Brain microvascular endothelial cell (primary cell): ENCODE measurements around the gene TNS3.

Experiments
- DNase-seq: peaks from one replicate; pipeline ENCODE4 v3.0.0-alpha.2; 2020
- H3K27ac ChIP-seq: fragments of 250-450 bp; sonication (Bioruptor Pico); 2 replicates; pipeline ENCODE4 v1.5.1; 2020; ENCODE audit warnings: mild to moderate bottlenecking, moderate library complexity
- H3K27me3 ChIP-seq: fragments of 250-450 bp; sonication (Bioruptor Pico); replicated peaks from 2 replicates; pipeline ENCODE4 v1.5.1; 2020; ENCODE audit warnings: mild to moderate bottlenecking
- H3K36me3 ChIP-seq: fragments of 250-450 bp; sonication (Bioruptor Pico); replicated peaks from 2 replicates; pipeline ENCODE4 v1.5.1; 2020; ENCODE audit warnings: mild to moderate bottlenecking
- H3K4me3 ChIP-seq: 2 replicates; pipeline ENCODE4 v1.5.1; 2011; ENCODE audit warnings: low read depth, mild to moderate bottlenecking, control low read depth, low read length, moderate library complexity
- in situ Hi-C: cut with HindIII; loops from 2 replicates; pipeline ENCODE4 v1.10.0; 2017; ENCODE audit warnings: low sequenced_read_pairs, low pct_ligation_motif_present
- TF ChIP-seq, protein P1 (sequence below): IDR thresholded peaks from 2 replicates; pipeline ENCODE4 v1.5.1; 2011; ENCODE audit warnings: low read depth, mild to moderate bottlenecking, moderate library complexity, low read length, control low read depth, inconsistent platforms; ENCODE audit errors: missing control alignments

The TNS3 gene

DNA sequence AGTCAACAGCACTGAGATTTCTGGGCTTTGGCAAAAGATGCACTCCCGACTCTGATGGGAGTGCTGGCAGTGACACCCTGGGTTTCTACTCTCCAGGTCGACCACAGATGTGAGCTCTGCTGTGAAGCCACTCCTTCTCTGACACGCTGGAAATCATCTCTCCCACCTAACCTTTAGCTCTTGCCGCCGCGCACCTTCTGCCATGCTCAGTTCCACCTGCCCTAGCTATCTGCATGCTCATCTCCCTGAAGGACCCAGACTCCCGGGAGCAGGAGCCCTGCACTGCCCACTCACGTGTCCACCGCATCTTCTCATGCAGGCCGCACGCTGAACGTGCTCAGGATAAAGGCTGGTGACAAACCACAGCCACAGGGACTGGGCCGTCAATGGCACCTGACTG, 174.8 kb downstream of the TNS3 start:
- peaks cover 31% of the 10 kb centered on the region for H3K36me3 ChIP-seq
- DNase-seq = no peak
- H3K4me3 ChIP-seq = no peak overlapping the region
- H3K27ac ChIP-seq = no peak overlapping the region
- TF ChIP-seq, protein P1, sequence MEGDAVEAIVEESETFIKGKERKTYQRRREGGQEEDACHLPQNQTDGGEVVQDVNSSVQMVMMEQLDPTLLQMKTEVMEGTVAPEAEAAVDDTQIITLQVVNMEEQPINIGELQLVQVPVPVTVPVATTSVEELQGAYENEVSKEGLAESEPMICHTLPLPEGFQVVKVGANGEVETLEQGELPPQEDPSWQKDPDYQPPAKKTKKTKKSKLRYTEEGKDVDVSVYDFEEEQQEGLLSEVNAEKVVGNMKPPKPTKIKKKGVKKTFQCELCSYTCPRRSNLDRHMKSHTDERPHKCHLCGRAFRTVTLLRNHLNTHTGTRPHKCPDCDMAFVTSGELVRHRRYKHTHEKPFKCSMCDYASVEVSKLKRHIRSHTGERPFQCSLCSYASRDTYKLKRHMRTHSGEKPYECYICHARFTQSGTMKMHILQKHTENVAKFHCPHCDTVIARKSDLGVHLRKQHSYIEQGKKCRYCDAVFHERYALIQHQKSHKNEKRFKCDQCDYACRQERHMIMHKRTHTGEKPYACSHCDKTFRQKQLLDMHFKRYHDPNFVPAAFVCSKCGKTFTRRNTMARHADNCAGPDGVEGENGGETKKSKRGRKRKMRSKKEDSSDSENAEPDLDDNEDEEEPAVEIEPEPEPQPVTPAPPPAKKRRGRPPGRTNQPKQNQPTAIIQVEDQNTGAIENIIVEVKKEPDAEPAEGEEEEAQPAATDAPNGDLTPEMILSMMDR = no peak
- in situ Hi-C loops = no loop called here
- no peaks in the 10 kb centered on the region for H3K27me3 ChIP-seq

DNA sequence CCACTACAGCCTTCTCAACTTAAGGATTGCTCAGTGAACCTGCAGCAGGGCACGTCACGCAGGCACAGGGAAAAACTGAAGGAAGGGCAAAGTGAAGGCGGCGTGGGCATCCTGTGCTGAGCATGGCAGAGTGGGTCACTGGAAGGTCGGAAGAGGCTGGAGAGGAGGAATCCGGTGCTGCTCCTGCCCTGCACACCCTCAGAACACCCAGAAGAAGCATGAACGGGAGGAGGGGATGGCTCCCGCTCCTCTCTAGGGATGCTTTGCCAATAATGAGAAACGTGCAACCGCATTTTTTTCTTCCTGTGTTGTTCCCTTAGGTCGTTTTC, 175.1 kb downstream of the TNS3 start:
- H3K4me3 ChIP-seq = no peak overlapping the region
- no peak for DNase-seq
- TF ChIP-seq, protein P1 = no peak
- in situ Hi-C loops = no loop called here
- H3K27me3 ChIP-seq = no peaks in the 10 kb centered on the region
- peaks cover 30% of the 10 kb centered on the region for H3K36me3 ChIP-seq
- H3K27ac ChIP-seq = no peak overlapping the region

DNA sequence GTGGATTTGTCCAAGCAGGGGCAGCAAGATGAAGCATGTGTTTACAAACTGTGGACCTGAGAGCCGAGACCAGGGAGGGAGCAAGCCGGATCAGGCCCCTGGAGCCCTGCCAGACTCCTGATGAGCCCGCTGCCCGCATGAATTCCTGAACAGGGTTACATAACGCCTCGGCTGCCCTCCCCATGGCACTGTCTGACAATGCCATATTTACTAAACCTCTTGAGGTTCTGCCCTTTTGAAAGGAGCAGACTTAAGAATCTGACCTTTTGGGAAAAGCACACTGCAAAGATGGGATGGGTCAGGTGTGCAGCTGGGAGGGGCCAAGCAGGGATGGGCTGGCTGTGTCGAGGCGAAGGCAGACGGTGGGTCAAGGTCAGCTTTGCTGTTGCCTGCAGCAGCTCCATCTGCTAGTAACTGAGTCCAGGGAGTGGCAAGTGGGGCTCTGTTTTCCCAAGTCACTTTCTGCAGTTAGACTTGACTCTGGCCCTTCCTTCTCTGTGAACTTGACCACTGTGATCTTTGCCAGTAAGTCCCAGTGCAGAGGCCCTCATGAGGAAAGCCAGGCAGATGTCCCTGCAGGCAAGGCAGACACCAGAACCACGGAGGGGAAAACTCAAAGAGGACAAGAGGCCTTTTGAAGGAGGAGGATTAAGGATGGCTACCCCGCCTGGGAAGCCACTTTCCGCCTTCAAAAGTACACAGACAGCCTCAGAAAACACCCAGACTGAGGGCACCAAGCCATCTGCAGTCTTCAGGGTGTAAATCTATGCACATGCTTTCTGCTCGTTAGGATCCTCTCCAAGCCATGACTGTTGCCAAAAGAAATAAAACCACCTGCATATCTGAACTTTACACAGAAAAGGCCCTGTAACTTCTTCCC, 175.8 kb downstream of the TNS3 start:
- Histone ChIP-seq H3K27me3 (no peaks in the 10 kb centered on the region), H3K27ac (no peak overlapping the region), H3K4me3 (no peak overlapping the region), H3K36me3 (peaks cover 26% of the 10 kb centered on the region)
- no peak for DNase-seq
- TF ChIP-seq, protein P1 = no peak
- in situ Hi-C loops = no loop called here

DNA sequence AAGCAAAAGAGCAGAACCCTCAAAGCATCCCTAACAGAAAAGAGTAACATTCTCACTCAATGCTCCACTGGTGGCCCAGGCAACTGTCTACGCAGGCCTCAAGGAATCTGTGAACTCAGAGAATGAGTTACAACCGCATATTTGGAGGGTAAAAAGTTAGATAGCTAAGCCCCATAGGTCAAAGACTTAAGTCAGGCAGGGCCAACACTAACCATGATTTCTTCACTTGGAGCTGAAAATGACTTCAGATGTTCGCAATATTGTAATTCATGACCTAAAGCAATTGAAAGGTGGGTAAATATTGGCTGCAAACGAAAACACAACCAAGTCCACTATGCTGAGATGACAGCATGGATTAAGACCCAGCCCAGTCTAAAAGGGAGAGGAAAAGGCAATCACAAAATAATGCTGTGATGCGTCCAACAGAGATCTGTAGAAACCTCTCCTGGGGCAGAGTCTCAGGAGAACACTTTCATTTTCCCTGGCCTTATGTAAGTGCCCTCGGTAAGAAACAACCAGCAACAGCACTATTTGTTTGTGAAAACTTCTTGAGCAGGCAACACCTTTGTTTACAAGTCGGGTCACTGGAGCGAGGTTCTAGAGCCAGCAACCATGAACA, 176.5 kb downstream of the TNS3 start:
- Histone ChIP-seq H3K27ac (no peak overlapping the region), H3K27me3 (no peaks in the 10 kb centered on the region), H3K36me3 (peaks cover 27% of the 10 kb centered on the region), H3K4me3 (no peak overlapping the region)
- in situ Hi-C loops = no loop called here
- TF ChIP-seq, protein P1 = no peak
- no peak for DNase-seq

GRCh38 chr7:47404010-47404409, 177.9 kb downstream of the TNS3 start:
- peaks cover 27% of the 10 kb centered on the region for H3K36me3 ChIP-seq
- in situ Hi-C loops = no loop called here
- no peak overlapping the region for H3K27ac ChIP-seq
- no peak overlapping the region for H3K4me3 ChIP-seq
- no peaks in the 10 kb centered on the region for H3K27me3 ChIP-seq
- TF ChIP-seq, protein P1 = no peak
- peak; percentile 40 for DNase-seq
